Fibroblast of lung (primary cell): ENCODE measurements around the gene PPP2R5D.

Source experiments
- CTCF ChIP-seq, 2 donors: IDR thresholded peaks in 1 of 2; conservative IDR thresholded peaks in 1 of 2; 1 replicate in 1 of 2; 2 replicates in 1 of 2; pipeline ENCODE4 v1.5.1; 2011 to 2012; ENCODE audit warnings: low read length in 2 of 2, control low read depth in 1 of 2, inconsistent platforms in 1 of 2, low read depth in 1 of 2, mild to moderate bottlenecking in 1 of 2
- EZH2 ChIP-seq: IDR thresholded peaks from 2 replicates; pipeline ENCODE4 v1.5.1; 2012; ENCODE audit warnings: low read length, control low read depth, mild to moderate bottlenecking; ENCODE audit errors: missing control alignments

GRCh38 chr6:43052842-43053544 is 68.6 kb downstream of the PPP2R5D start:
- TF ChIP-seq CTCF (conservative IDR thresholded peaks at IDR 0.05 in 1 of 2, IDR thresholded peaks at IDR 0.05 in 1 of 2; ENCODE audit: low read depth in 1 of 2, low read length in 2 of 2): no peak
- no peak for TF ChIP-seq EZH2
